Measurements from ENCODE around the gene MYBPC3. TPM values are rescaled to one million over a fixed set of nuclear protein-coding genes. Genes with fewer than 3 reads are reported as not detected.
"Not testable (repeated sequence)": the region's sequence is repeated elsewhere in the genome, so short reads cannot be mapped to it uniquely, and the experiment has no call there.

The MYBPC3 gene
- total RNA-seq, 1 experiment from 2014 or later = not detected

DNA sequence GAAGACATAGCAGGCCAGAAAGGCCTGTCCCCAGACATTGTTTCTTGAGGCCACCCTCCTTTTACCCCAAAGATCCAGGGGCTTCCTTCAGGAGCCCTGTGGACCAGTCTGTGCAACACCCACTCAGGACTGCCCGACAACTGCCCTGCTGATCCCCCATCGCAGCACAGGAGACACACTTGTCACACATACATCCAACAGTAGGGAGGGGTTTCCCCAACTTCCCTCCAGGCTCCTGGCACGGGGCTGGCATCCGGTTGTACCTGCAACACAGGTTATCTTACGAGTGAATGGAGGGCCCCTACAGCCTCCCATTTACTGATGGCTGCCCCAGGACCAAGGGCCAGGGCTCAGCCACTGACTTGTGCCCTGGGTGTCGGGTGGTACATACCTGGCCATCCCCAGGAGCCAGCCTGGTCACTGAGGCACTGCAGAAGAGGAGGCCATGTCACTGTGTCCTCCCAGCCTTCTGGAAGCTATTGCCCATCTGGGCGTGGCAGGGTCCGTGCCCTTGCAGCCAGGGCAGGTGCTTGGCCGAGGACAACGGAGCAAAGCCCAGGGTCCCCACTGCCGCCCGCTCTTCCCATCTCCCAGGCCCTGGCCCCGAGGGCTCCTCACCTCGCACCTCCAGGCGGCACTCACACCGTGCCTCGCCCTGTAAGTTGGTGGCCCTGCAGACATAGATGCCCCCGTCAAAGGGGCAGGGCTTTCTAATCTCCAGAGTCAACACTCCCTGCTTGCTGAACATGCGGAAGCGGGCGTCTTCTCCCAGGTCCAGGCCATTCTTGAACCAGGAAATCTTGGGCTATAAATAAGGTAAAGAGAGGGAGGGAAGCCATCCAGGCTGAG lies 20.8 kb downstream of the MYBPC3 start:
- DNase-seq = peak; percentile 54
- H3K36me3 ChIP-seq (replicated peaks; ENCODE audit: control insufficient read depth, insufficient read depth, low read length) = peaks cover 6% of the 10 kb centered on the region
- H3K27me3 ChIP-seq (ENCODE audit: control insufficient read depth, insufficient read depth, low read length) = no peaks in the 10 kb centered on the region
- H3K4me3 ChIP-seq (ENCODE audit: insufficient read depth, low read depth, low read length) = no peak overlapping the region

DNA sequence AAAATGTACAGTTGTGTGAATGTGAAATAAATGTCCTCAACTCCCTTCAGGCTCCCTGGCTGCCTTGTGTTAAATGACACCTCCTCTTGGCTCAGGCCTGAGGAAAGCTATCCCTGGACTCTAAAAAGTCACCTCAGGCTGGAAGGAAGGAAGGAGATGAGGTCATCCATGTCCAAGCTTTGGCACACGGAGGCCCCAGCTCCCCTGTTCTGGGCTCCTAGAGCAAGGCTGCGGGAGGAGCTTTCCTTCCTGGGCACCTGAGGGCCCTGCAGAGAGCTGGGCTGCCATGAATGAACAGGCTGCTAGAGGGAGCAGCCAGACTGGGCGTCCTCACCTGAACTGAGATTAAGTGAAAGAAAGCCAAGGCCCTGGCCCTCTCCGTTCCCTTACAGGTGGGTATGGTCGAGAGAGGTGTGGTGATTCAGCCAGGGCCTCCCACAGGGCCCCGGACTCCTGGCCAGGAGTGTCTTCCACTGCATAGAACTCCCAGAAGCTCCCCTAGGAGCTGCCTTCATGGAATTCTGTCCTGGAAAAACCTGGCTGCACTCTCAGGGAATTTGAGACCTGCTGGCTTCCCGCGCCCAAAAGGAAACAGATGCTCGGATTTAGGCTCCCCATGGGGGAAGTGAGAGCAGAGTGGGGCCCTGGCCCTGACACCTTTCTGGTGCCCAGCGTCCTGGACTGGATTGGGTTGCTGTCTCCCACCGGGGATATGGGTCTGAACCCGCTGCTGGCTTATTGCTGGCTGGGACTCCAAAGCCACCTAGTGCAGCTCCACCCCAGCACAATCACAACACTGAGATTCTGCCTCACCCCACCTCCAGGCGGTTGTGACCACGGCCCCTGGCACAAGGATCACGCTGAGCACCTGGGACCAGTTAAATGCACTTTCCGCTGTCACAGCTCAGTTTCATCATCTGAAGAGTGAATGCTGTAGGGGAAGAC lies 22.2 kb downstream of the MYBPC3 start:
- peaks cover 6% of the 10 kb centered on the region for H3K36me3 ChIP-seq (replicated peaks; ENCODE audit: control insufficient read depth, insufficient read depth, low read length)
- DNase-seq = peak; percentile 69
- no peaks in the 10 kb centered on the region for H3K27me3 ChIP-seq (ENCODE audit: control insufficient read depth, insufficient read depth, low read length)
- no peak overlapping the region for H3K4me3 ChIP-seq (ENCODE audit: insufficient read depth, low read depth, low read length)

DNA sequence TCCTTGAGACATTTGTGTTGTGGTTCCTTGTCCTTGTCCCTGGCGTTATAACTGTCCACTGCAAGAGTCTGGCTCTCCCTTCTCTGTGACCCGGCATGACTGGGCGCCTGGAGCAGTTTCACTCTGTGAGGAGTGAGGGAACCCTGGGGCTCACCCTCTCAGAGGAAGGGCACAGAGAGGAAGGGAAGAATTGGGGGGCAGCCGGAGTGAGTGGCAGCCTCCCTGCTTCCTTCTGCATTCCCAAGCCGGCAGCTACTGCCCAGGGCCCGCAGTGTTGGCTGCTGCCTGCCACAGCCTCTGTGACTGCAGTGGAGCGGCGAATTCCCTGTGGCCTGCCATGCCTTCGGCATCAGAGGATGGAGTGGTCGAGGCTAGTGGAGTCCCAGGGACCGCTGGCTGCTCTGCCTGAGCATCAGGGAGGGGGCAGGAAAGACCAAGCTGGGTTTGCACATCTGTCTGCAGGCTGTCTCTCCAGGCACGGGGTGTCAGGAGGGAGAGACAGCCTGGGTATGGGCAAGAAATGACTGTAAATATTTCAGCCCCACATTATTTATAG lies 23.0 kb downstream of the MYBPC3 start:
- no peak overlapping the region for H3K4me3 ChIP-seq (ENCODE audit: insufficient read depth, low read depth, low read length)
- H3K36me3 ChIP-seq (replicated peaks; ENCODE audit: control insufficient read depth, insufficient read depth, low read length) = peaks cover 6% of the 10 kb centered on the region
- peak; percentile 41 for DNase-seq
- no peaks in the 10 kb centered on the region for H3K27me3 ChIP-seq (ENCODE audit: control insufficient read depth, insufficient read depth, low read length)

GRCh38 chr11:47328449-47329390 lies 23.8 kb downstream of the MYBPC3 start:
- peak; percentile 41 for DNase-seq
- Histone ChIP-seq H3K4me3 (ENCODE audit: insufficient read depth, low read depth, low read length) (no peak overlapping the region), H3K36me3 (replicated peaks; ENCODE audit: control insufficient read depth, insufficient read depth, low read length) (peaks cover 6% of the 10 kb centered on the region), H3K27me3 (ENCODE audit: control insufficient read depth, insufficient read depth, low read length) (no peaks in the 10 kb centered on the region)

- Histone ChIP-seq H3K36me3 (replicated peaks; ENCODE audit: control insufficient read depth, insufficient read depth, low read length) (peaks cover 7% of the 10 kb centered on the region), H3K27me3 (ENCODE audit: control insufficient read depth, insufficient read depth, low read length) (no peaks in the 10 kb centered on the region), H3K4me3 (ENCODE audit: insufficient read depth, low read depth, low read length) (no peak overlapping the region)
- DNase-seq = no peak
Measured at GRCh38 chr11:47327949-47328348, 24.6 kb downstream of the MYBPC3 start.

DNA sequence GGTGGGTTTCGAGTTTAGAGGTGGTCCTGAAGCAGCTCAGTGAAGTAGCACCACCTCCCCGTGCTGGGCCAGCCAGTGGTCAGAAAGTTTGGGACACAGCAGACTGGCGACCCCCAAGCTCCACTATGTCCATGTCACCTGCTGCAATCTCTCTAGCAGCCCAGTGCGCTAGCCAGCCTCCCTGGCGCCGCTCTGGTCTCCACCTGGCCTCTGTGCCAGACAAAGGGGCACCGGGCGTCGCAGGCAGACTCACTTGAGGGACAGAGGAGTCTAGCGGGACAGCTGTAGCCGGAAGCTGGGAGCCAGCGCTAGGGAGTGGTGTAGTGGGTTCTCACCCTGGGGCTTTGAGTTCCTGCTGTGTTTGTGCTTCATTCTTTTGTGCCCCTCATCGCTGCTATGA lies 25.5 kb downstream of the MYBPC3 start:
- Histone ChIP-seq H3K4me3 (ENCODE audit: insufficient read depth, low read depth, low read length) (no peak overlapping the region), H3K36me3 (replicated peaks; ENCODE audit: control insufficient read depth, insufficient read depth, low read length) (peaks cover 7% of the 10 kb centered on the region), H3K27me3 (ENCODE audit: control insufficient read depth, insufficient read depth, low read length) (no peaks in the 10 kb centered on the region)
- DNase-seq = peak; percentile 48

GRCh38 chr11:47326198-47326597 lies 26.3 kb downstream of the MYBPC3 start:
- no peak overlapping the region for H3K4me3 ChIP-seq (ENCODE audit: insufficient read depth, low read depth, low read length)
- peak; percentile 44 for DNase-seq

DNA sequence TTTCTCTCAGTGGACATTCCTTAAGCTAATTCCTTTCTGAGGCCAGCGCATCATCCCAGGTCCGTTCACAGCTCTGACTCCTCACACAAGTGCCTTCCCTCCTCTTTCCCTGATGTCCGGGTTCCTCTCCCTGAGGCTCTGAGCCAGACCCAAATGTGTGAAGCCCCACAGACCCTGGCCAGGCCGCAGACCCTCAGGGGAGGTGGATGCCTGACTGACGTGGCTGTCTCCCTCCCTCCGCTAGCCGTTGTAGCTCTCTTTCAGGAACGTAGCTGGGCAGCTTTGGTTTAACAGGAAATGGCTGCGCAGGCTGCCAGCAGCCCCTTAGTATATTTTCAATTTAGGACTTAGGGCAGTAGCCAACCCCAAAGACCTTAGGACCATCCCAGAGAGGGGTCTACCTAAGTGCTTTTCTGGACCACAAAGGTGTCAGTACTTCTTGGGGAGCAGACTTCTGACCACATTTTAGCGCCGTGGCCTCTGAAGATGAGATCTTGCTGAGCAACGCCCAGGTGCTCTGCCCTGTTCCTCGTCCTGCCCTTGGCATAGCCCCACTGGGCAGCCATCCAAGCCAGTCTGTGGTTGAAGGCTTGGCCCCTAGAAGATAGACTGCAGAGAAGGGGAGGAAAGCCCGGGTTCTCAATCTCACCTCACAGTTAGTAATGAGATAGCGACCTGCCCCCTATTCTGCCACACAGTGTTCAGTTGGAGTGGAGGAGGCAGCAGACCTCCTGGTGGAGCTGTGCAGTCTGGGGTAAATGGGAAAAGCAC lies 27.0 kb downstream of the MYBPC3 start:
- Histone ChIP-seq H3K36me3 (replicated peaks; ENCODE audit: control insufficient read depth, insufficient read depth, low read length) (peaks cover 6% of the 10 kb centered on the region), H3K4me3 (ENCODE audit: insufficient read depth, low read depth, low read length) (no peak overlapping the region), H3K27me3 (ENCODE audit: control insufficient read depth, insufficient read depth, low read length) (no peaks in the 10 kb centered on the region)
- no peak for DNase-seq

More at GRCh38 chr11:47326198-47326597, 26.3 kb downstream of the MYBPC3 start:
- Histone ChIP-seq H3K27me3 (ENCODE audit: control insufficient read depth, insufficient read depth, low read length) (no peaks in the 10 kb centered on the region), H3K36me3 (replicated peaks; ENCODE audit: control insufficient read depth, insufficient read depth, low read length) (peaks cover 7% of the 10 kb centered on the region)

- H3K36me3 ChIP-seq (replicated peaks; ENCODE audit: control insufficient read depth, insufficient read depth, low read length) = peaks cover 6% of the 10 kb centered on the region
- no peak overlapping the region for H3K4me3 ChIP-seq (ENCODE audit: insufficient read depth, low read depth, low read length)
- no peaks in the 10 kb centered on the region for H3K27me3 ChIP-seq (ENCODE audit: control insufficient read depth, insufficient read depth, low read length)
- DNase-seq = peak; percentile 32
Measured at GRCh38 chr11:47324520-47324919, 28.0 kb downstream of the MYBPC3 start.

DNA sequence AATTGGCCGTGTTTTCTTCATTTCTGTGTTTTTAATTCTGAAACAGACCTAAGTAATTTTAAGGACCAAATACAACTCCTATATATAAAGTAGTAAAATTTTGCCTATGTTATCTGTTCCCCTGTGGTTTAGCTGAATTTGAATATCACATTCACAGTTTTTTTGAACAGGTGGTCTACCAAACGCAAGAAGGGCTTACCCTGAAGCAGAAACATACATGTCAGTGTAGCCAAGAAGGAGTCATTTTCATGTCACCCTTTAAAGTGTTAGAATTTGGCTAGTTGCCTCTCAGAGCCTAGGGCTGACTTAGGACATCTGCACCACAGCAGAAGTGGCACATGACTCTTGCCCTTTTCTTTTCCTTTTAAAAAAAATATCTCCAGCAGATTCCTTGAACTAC lies 34.3 kb downstream of the MYBPC3 start:
- no peak for DNase-seq
- no peaks in the 10 kb centered on the region for H3K27me3 ChIP-seq (ENCODE audit: control insufficient read depth, insufficient read depth, low read length)
- H3K36me3 ChIP-seq (replicated peaks; ENCODE audit: control insufficient read depth, insufficient read depth, low read length) = peaks cover 2% of the 10 kb centered on the region
- H3K4me3 ChIP-seq (ENCODE audit: insufficient read depth, low read depth, low read length) = no peak overlapping the region

- H3K36me3 ChIP-seq (replicated peaks; ENCODE audit: control insufficient read depth, insufficient read depth, low read length) = peaks cover 2% of the 10 kb centered on the region
- H3K4me3 ChIP-seq (ENCODE audit: insufficient read depth, low read depth, low read length) = no peak overlapping the region
- DNase-seq = no peak
- H3K27me3 ChIP-seq (ENCODE audit: control insufficient read depth, insufficient read depth, low read length) = no peaks in the 10 kb centered on the region
Measured at GRCh38 chr11:47317064-47317828, 35.3 kb downstream of the MYBPC3 start.

DNA sequence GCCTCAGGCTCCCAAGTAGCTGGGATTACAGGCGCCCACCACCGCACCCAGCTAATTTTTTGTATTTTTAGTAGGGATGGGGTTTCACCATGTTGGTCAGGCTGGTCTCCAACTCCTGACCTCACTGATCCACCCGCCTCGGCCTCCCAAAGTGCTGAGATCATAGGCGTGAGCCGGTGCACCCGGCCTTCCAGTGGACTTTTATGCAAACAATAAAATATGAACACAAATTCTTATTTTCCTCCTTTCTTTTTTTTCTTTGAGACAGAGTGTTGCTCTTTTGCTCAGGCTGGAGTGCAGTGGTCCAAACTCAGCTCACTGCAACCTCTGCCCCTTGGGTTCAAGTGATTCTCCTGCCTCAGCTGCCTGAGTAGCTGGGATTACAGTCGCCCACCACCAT lies 36.0 kb downstream of the MYBPC3 start:
- not testable (repeated sequence) for DNase-seq; H3K4me3 ChIP-seq (ENCODE audit: insufficient read depth, low read depth, low read length); H3K27me3 ChIP-seq (ENCODE audit: control insufficient read depth, insufficient read depth, low read length); H3K36me3 ChIP-seq (replicated peaks; ENCODE audit: control insufficient read depth, insufficient read depth, low read length)

DNA sequence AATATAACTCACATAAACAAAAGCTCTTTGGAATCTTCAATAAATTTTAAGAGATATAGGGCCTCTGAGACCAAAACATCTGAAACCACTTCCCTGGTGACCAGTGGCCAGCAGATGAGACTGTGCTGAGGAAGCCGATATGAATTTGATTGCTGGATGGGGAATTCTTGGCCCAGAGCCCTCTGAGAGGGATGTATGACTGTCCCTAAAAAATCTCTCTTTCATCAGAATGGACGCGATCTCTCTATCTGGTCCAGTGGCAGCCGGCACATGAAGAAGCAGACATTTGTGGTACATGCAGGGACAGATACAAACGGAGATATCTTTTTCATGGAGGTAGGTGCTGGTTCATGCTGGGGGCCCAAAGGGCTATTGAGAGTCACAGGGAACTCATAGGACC lies 37.5 kb downstream of the MYBPC3 start:
- DNase-seq = no peak
- Histone ChIP-seq H3K36me3 (replicated peaks; ENCODE audit: control insufficient read depth, insufficient read depth, low read length) (peaks cover 2% of the 10 kb centered on the region), H3K27me3 (ENCODE audit: control insufficient read depth, insufficient read depth, low read length) (no peaks in the 10 kb centered on the region), H3K4me3 (ENCODE audit: insufficient read depth, low read depth, low read length) (no peak overlapping the region)

All from H7 (cell line).